ENCODE results near the gene SIN3B.

Gene SIN3B

DNA sequence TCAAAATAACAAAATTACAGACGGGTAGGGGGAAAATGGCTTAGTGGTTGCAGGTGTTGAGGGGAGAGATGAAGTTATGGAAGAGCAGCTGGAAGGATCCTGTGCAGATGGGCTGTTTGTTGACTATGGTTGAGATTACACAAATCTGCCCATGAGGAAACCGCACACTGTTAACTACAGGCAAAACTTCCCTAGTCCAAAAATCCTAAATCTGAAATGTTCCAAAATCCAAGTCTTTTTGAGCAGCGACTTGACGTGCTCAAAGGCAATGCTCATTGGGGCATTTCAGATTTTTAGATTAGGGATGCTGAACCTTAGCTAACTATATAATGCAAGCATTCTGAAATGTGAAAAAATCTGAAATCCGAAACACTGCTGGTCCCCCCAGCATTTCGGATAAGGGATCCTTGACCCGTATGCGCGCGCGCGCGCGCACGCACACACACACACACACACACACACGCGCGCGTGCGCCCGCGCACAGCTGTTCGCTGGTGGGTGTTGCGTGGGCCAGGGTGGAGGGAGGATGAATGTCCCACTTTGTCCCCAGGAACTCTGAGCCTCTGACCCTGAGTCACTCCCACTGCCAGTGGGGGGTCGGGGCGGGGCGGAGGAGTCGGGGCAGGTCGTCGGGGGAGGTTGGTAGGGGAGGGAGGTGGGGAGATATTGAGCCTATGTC is 66.4 kb downstream of the SIN3B start:
- H3K14ac ChIP-seq (ENCODE audit: low read length) = no peak overlapping the region
- no CpG with 5 or more reads among the region's 30 CpGs for WGBS (ENCODE audit: extremely low coverage, insufficient coverage, insufficient read length)
- H3K23ac ChIP-seq (ENCODE audit: low read length) = no peak overlapping the region

GRCh38 chr19:16896146-16897028 is 67.2 kb downstream of the SIN3B start:
- H2AK5ac ChIP-seq (ENCODE audit: low read length) = no peak overlapping the region
- peak; percentile 33 to 62 for DNase-seq
- WGBS (ENCODE audit: extremely low coverage, insufficient coverage, insufficient read length) = no CpG with 5 or more reads among the region's 66 CpGs
- peak overlapping the region; percentile 31 for H3K4me3 ChIP-seq (ENCODE audit: low read depth, low read length)
- H3K14ac ChIP-seq (ENCODE audit: low read length) = peak overlapping the region; percentile 35
- no peak overlapping the region for H2AFZ ChIP-seq (ENCODE audit: insufficient read depth, low read length, poor library complexity)
- H3K9me3 ChIP-seq (ENCODE audit: insufficient read depth, low read depth, low read length) = peaks cover 10% of the 10 kb centered on the region
- peaks cover 6 to 12% of the 10 kb centered on the region in 2 experiments for H3K4me1 ChIP-seq (ENCODE audit: control insufficient read depth in 1 of 2, insufficient read depth in 2 of 2, low read length in 2 of 2)
- H3K18ac ChIP-seq (ENCODE audit: low read length) = peak overlapping the region; percentile 11
- H2BK5ac ChIP-seq (ENCODE audit: low read depth, low read length, poor library complexity) = no peak overlapping the region
- H4K91ac ChIP-seq (ENCODE audit: low read depth, low read length) = peak overlapping the region; percentile 70
- H3K79me1 ChIP-seq (ENCODE audit: low read length) = peaks cover 5% of the 10 kb centered on the region
- no peak overlapping the region for H2BK12ac ChIP-seq (ENCODE audit: low read length)
- peak overlapping the region; percentile 23 for H3K4ac ChIP-seq (ENCODE audit: low read depth, low read length)
- no peaks in the 10 kb centered on the region for H3K79me2 ChIP-seq (ENCODE audit: control insufficient read depth, insufficient read depth, low read length, poor library complexity)
- H4K12ac ChIP-seq (ENCODE audit: low read depth, low read length) = no peak overlapping the region
- peaks cover 5% of the 10 kb centered on the region for H3K27me3 ChIP-seq (ENCODE audit: insufficient read depth, low read length)
- H3K9ac ChIP-seq (ENCODE audit: low read length) = no peak overlapping the region
- H3K4me2 ChIP-seq (ENCODE audit: low read length) = peak overlapping the region; percentile 64
- H3K23ac ChIP-seq (ENCODE audit: low read length) = no peak overlapping the region
- no peaks in the 10 kb centered on the region for H3K36me3 ChIP-seq (ENCODE audit: control insufficient read depth in 1 of 2, insufficient read depth in 2 of 2, low read length in 2 of 2)
- H4K8ac ChIP-seq (ENCODE audit: low read depth, low read length) = peak overlapping the region; percentile 13
- no peak overlapping the region for H3K27ac ChIP-seq (ENCODE audit: low read depth, low read length)
- H2BK120ac ChIP-seq (ENCODE audit: insufficient read depth, low read length, poor library complexity) = no peak overlapping the region

More for the DNA sequence above, 66.4 kb downstream of the SIN3B start:
- Histone ChIP-seq H4K91ac (ENCODE audit: low read depth, low read length) (peak overlapping the region; percentile 70), H2BK5ac (ENCODE audit: low read depth, low read length, poor library complexity) (no peak overlapping the region), H4K12ac (ENCODE audit: low read depth, low read length) (no peak overlapping the region), H2BK120ac (ENCODE audit: insufficient read depth, low read length, poor library complexity) (no peak overlapping the region), H2BK12ac (ENCODE audit: low read length) (no peak overlapping the region), H3K79me1 (ENCODE audit: low read length) (peaks cover 5% of the 10 kb centered on the region), H2AK5ac (ENCODE audit: low read length) (no peak overlapping the region), H3K18ac (ENCODE audit: low read length) (no peak overlapping the region), H3K79me2 (ENCODE audit: control insufficient read depth, insufficient read depth, low read length, poor library complexity) (no peaks in the 10 kb centered on the region), H3K4me2 (ENCODE audit: low read length) (no peak overlapping the region), H3K4ac (ENCODE audit: low read depth, low read length) (no peak overlapping the region), H3K4me3 (ENCODE audit: low read depth, low read length) (no peak overlapping the region), H3K9ac (ENCODE audit: low read length) (no peak overlapping the region), H3K27ac (ENCODE audit: low read depth, low read length) (no peak overlapping the region), H3K9me3 (ENCODE audit: insufficient read depth, low read depth, low read length) (peaks cover 10% of the 10 kb centered on the region), H4K8ac (ENCODE audit: low read depth, low read length) (no peak overlapping the region), H2AFZ (ENCODE audit: insufficient read depth, low read length, poor library complexity) (no peak overlapping the region), H3K36me3 (ENCODE audit: control insufficient read depth in 1 of 2, insufficient read depth in 2 of 2, low read length in 2 of 2) (no peaks in the 10 kb centered on the region), H3K4me1 (ENCODE audit: control insufficient read depth in 1 of 2, insufficient read depth in 2 of 2, low read length in 2 of 2) (peaks cover 6 to 12% of the 10 kb centered on the region in 2 experiments), H3K27me3 (ENCODE audit: insufficient read depth, low read length) (peaks cover 5% of the 10 kb centered on the region)
- DNase-seq = peak in 1 of 2 donors; percentile 46

DNA sequence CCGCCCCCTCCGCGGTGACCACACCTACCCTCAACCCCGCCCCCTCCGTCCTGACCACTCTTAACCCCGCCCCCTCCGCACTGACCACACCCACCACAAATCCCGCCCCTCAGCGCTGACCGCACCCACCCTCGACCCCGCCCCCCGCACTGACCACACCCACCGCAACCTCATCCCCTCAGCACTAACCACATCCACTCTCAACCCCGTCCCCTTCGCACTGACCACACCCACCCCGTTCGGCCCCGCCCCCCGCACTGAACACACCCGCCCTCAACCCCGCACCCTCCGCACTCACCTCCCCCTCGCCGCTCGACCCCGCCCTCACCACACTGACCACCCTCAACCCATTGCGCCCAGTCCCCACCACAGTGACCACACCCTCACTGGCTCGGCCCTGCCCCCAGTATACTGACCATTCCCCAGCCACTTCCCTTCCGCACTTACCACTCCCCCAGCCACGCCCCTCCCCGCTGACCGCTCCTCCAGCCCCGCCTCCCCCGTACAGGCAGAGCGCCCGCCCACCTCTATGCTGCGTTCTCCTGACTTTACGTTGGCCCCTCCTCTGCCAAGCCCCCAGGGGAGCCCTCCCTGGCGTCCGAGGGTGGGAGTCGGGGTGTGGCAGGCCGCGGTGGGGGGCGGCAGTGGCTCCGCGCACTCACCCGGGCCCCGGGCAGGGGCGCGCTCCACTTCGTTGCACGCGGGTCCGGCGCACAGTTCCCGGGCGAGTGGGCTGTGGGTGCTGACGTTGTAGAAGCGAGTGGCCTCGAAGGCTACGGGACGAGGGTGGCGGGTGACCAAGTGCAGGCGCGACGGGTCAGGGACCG is 68.0 kb downstream of the SIN3B start:
- no peak overlapping the region for H3K23ac ChIP-seq (ENCODE audit: low read length)
- H3K79me2 ChIP-seq (ENCODE audit: control insufficient read depth, insufficient read depth, low read length, poor library complexity) = no peaks in the 10 kb centered on the region
- H4K8ac ChIP-seq (ENCODE audit: low read depth, low read length) = peak overlapping the region; percentile 34
- no peak overlapping the region for H4K91ac ChIP-seq (ENCODE audit: low read depth, low read length)
- H2AFZ ChIP-seq (ENCODE audit: insufficient read depth, low read length, poor library complexity) = peak overlapping the region; percentile 72
- peak overlapping the region; percentile 84 for H3K4me2 ChIP-seq (ENCODE audit: low read length)
- peaks cover 10% of the 10 kb centered on the region for H3K9me3 ChIP-seq (ENCODE audit: insufficient read depth, low read depth, low read length)
- no peak overlapping the region for H4K12ac ChIP-seq (ENCODE audit: low read depth, low read length)
- H3K4ac ChIP-seq (ENCODE audit: low read depth, low read length) = no peak overlapping the region
- H3K4me3 ChIP-seq (ENCODE audit: low read depth, low read length) = peak overlapping the region; percentile 75
- WGBS (ENCODE audit: extremely low coverage, insufficient coverage, insufficient read length) = no CpG with 5 or more reads among the region's 68 CpGs
- H3K4me1 ChIP-seq (ENCODE audit: control insufficient read depth in 1 of 2, insufficient read depth in 2 of 2, low read length in 2 of 2) = peaks cover 6 to 12% of the 10 kb centered on the region in 2 experiments
- peak; percentile 89 to 91 for DNase-seq
- no peak overlapping the region for H2BK12ac ChIP-seq (ENCODE audit: low read length)
- no peak overlapping the region for H2BK5ac ChIP-seq (ENCODE audit: low read depth, low read length, poor library complexity)
- no peak overlapping the region for H2BK120ac ChIP-seq (ENCODE audit: insufficient read depth, low read length, poor library complexity)
- no peak overlapping the region for H2AK5ac ChIP-seq (ENCODE audit: low read length)
- H3K9ac ChIP-seq (ENCODE audit: low read length) = no peak overlapping the region
- peaks cover 5% of the 10 kb centered on the region for H3K27me3 ChIP-seq (ENCODE audit: insufficient read depth, low read length)
- no peak overlapping the region for H3K14ac ChIP-seq (ENCODE audit: low read length)
- H3K79me1 ChIP-seq (ENCODE audit: low read length) = peaks cover 5% of the 10 kb centered on the region
- no peaks in the 10 kb centered on the region for H3K36me3 ChIP-seq (ENCODE audit: control insufficient read depth in 1 of 2, insufficient read depth in 2 of 2, low read length in 2 of 2)
- no peak overlapping the region for H3K18ac ChIP-seq (ENCODE audit: low read length)
- no peak overlapping the region for H3K27ac ChIP-seq (ENCODE audit: low read depth, low read length)

- Histone ChIP-seq H4K91ac (ENCODE audit: low read depth, low read length) (no peak overlapping the region), H3K18ac (ENCODE audit: low read length) (no peak overlapping the region), H2BK5ac (ENCODE audit: low read depth, low read length, poor library complexity) (no peak overlapping the region), H3K14ac (ENCODE audit: low read length) (no peak overlapping the region), H4K8ac (ENCODE audit: low read depth, low read length) (no peak overlapping the region), H3K27me3 (ENCODE audit: insufficient read depth, low read length) (peaks cover 5% of the 10 kb centered on the region), H2AFZ (ENCODE audit: insufficient read depth, low read length, poor library complexity) (peak overlapping the region; percentile 72), H4K12ac (ENCODE audit: low read depth, low read length) (no peak overlapping the region), H3K4me3 (ENCODE audit: low read depth, low read length) (peak overlapping the region; percentile 75), H3K4me1 (ENCODE audit: control insufficient read depth in 1 of 2, insufficient read depth in 2 of 2, low read length in 2 of 2) (peaks cover 6 to 12% of the 10 kb centered on the region in 2 experiments), H3K4me2 (ENCODE audit: low read length) (peak overlapping the region; percentile 84), H2AK5ac (ENCODE audit: low read length) (no peak overlapping the region), H3K4ac (ENCODE audit: low read depth, low read length) (no peak overlapping the region), H3K36me3 (ENCODE audit: control insufficient read depth in 1 of 2, insufficient read depth in 2 of 2, low read length in 2 of 2) (no peaks in the 10 kb centered on the region), H3K79me2 (ENCODE audit: control insufficient read depth, insufficient read depth, low read length, poor library complexity) (no peaks in the 10 kb centered on the region), H2BK120ac (ENCODE audit: insufficient read depth, low read length, poor library complexity) (no peak overlapping the region), H2BK12ac (ENCODE audit: low read length) (no peak overlapping the region), H3K23ac (ENCODE audit: low read length) (no peak overlapping the region), H3K27ac (ENCODE audit: low read depth, low read length) (no peak overlapping the region), H3K9ac (ENCODE audit: low read length) (no peak overlapping the region), H3K79me1 (ENCODE audit: low read length) (peaks cover 5% of the 10 kb centered on the region), H3K9me3 (ENCODE audit: insufficient read depth, low read depth, low read length) (peaks cover 10% of the 10 kb centered on the region)
- WGBS (ENCODE audit: extremely low coverage, insufficient coverage, insufficient read length) = no CpG with 5 or more reads among the region's 30 CpGs
- DNase-seq = no peak
Measured at GRCh38 chr19:16897856-16898161, 68.6 kb downstream of the SIN3B start.

All from trophoblast cell (in vitro differentiated cells and primary cell).